PC-9 (cell line): ENCODE results near the gene GOLGA1.

Source experiments
- EZH2 ChIP-seq: fragments of 200-600 bp; sonication (generic); IDR thresholded peaks from 2 replicates; pipeline ENCODE4 v1.8.0; 2017; ENCODE audit warnings: antibody characterized with exemption, low read depth
- TF ChIP-seq, protein P1 (sequence below): fragments of 200-600 bp; sonication (generic); conservative IDR thresholded peaks from 2 replicates; pipeline ENCODE4 v1.6.1; 2017; ENCODE audit warnings: mixed run types, antibody characterized with exemption, mild to moderate bottlenecking, moderate library complexity

DNA sequence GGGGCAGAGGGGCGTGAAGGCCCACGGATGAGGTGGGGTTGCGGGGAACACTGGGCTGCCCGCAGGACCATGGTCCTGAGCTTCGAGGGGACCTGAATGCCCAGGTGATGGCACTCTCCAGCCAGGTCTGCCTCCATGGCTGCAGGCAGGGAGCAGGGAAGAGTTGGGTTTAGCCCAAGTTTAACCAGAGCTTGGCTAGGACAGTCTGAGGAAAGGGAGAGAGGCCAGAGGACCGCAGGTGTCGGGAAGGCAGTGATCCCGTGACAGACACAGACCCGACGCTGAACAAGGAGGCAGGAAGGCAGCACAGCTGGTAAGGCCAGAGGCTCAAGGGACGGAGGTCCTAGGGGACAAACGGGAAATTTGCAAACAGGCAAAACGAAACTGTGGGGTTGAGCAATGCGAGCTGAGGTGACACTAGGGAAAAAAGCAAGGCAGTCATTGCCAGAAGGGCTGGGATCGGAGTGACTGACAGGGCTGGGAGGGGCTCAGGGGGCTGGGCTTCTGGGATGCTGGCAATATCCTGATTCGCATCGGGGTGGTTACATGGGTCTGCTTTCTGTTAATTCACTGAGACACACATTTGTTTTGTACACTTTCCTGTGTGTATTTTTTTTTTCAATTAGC, 53.9 kb downstream of the GOLGA1 start:
- TF ChIP-seq EZH2, result no peak
- TF ChIP-seq, protein P1, sequence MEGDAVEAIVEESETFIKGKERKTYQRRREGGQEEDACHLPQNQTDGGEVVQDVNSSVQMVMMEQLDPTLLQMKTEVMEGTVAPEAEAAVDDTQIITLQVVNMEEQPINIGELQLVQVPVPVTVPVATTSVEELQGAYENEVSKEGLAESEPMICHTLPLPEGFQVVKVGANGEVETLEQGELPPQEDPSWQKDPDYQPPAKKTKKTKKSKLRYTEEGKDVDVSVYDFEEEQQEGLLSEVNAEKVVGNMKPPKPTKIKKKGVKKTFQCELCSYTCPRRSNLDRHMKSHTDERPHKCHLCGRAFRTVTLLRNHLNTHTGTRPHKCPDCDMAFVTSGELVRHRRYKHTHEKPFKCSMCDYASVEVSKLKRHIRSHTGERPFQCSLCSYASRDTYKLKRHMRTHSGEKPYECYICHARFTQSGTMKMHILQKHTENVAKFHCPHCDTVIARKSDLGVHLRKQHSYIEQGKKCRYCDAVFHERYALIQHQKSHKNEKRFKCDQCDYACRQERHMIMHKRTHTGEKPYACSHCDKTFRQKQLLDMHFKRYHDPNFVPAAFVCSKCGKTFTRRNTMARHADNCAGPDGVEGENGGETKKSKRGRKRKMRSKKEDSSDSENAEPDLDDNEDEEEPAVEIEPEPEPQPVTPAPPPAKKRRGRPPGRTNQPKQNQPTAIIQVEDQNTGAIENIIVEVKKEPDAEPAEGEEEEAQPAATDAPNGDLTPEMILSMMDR, result no peak
